Astrocyte of the spinal cord (primary cell): ENCODE measurements around the gene SVIL.

ENCODE experiments used
- DNase-seq: peaks from one replicate; pipeline ENCODE4 v3.0.0; 2011; ENCODE audit warnings: low read depth, low spot score
- H3K4me3 ChIP-seq: 2 replicates; pipeline ENCODE4 v1.5.1; 2011; ENCODE audit warnings: low read depth, mild to moderate bottlenecking, low read length, moderate library complexity
- CTCF ChIP-seq: IDR thresholded peaks from 2 replicates; pipeline ENCODE4 v1.5.1; 2012; ENCODE audit warnings: low read depth, mild to moderate bottlenecking, low read length, inconsistent platforms
- in situ Hi-C: cut with HindIII; loops from 2 replicates; pipeline ENCODE4 v1.10.0; 2017; ENCODE audit warnings: low sequenced_read_pairs

The SVIL gene

GRCh38 chr10:29426420-29426819, 208.4 kb downstream of the SVIL start:
- no peak for DNase-seq
- H3K4me3 ChIP-seq: no peak overlapping the region
- in situ Hi-C loops: no loop called here
- TF ChIP-seq CTCF: no peak

GRCh38 chr10:29424017-29424416, 210.8 kb downstream of the SVIL start:
- in situ Hi-C loops: no loop called here
- TF ChIP-seq CTCF: no peak
- DNase-seq: no peak
- H3K4me3 ChIP-seq: no peak overlapping the region

GRCh38 chr10:29420744-29421143, 214.0 kb downstream of the SVIL start:
- no peak overlapping the region for H3K4me3 ChIP-seq
- no peak for TF ChIP-seq CTCF
- in situ Hi-C loops: no loop called here
- DNase-seq: no peak

GRCh38 chr10:29417324-29417723, 217.4 kb downstream of the SVIL start:
- DNase-seq: no peak
- no peak overlapping the region for H3K4me3 ChIP-seq
- in situ Hi-C loops: no loop called here
- TF ChIP-seq CTCF: no peak

- H3K4me3 ChIP-seq: no peak overlapping the region
- in situ Hi-C loops: no loop called here
- no peak for TF ChIP-seq CTCF
- no peak for DNase-seq
These were observed 218.9 kb downstream of the SVIL start for GRCh38 chr10:29415876-29416275.

- no peak for DNase-seq
- in situ Hi-C loops: no loop called here
These were observed 220.3 kb downstream of the SVIL start for GRCh38 chr10:29414501-29414900.

More at GRCh38 chr10:29414501-29414900, 220.3 kb downstream of the SVIL start:
- no peak overlapping the region for H3K4me3 ChIP-seq
- no peak for TF ChIP-seq CTCF
